NCI-H2107 (cell line): Measurements from ENCODE around the gene GUCY1A1.

Experiments
- DNase-seq: peaks from one replicate; lab custom pipeline; 2025; lab: John Stamatoyannopoulos, UW

Gene GUCY1A1

GRCh38 chr4:155659176-155659575, 7.5 kb upstream of the GUCY1A1 start:
- no peak for DNase-seq

DNA sequence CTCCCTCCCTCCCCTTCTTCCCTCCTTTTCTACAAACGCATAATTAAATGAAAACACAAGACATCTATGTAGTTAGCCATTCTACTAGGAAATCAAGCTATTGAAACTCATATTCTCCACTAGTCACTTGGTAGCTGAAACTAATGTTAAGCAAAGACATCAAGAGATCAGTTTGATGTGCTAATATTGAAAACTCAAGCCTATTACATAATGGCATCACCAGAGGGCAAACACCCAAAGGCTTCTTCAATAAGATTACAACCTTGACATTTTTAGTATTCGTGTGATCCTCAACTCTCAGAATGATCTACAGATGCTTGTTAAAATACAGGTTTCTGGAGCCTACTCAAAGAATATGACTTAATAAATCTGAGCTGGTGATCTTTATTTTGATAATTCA, 6.2 kb upstream of the GUCY1A1 start:
- no peak for DNase-seq

DNA sequence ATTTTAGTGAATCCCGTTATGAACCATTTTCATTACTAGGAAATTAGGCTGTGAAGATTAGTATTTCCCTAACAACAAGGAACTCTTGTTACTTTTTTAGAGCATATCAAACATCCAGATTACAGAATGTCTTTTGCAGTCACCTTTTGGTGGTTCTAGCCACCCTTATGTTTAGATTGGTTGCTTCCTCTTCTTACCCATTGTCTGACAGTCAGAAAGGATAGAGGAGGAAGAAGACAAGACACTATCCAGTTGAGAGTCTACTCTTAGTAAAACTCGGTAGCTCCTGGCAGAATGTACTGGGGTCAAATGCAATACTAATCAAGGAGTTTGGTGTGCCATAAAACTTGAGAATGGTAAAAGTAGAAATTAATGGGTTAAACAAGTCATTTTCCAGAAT, 1.6 kb upstream of the GUCY1A1 start:
- DNase-seq: no peak

DNA sequence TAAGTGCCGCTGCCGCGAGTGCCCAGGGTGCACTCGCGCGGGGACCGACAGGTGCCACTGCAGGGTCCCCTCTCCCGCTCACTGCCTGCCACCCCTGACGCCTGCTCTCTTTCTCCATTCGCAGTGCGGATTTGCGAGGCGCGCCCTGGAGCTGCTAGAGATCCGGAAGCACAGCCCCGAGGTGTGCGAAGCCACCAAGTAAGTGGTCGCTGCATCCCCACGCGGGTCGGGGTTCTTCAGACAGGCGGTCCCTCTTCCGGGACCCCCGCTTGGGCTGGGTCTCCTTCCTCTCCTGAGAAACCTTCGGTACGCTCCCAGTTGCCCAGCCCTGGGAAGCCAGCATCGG, 547 bp downstream of the GUCY1A1 start:
- DNase-seq: no peak

DNA sequence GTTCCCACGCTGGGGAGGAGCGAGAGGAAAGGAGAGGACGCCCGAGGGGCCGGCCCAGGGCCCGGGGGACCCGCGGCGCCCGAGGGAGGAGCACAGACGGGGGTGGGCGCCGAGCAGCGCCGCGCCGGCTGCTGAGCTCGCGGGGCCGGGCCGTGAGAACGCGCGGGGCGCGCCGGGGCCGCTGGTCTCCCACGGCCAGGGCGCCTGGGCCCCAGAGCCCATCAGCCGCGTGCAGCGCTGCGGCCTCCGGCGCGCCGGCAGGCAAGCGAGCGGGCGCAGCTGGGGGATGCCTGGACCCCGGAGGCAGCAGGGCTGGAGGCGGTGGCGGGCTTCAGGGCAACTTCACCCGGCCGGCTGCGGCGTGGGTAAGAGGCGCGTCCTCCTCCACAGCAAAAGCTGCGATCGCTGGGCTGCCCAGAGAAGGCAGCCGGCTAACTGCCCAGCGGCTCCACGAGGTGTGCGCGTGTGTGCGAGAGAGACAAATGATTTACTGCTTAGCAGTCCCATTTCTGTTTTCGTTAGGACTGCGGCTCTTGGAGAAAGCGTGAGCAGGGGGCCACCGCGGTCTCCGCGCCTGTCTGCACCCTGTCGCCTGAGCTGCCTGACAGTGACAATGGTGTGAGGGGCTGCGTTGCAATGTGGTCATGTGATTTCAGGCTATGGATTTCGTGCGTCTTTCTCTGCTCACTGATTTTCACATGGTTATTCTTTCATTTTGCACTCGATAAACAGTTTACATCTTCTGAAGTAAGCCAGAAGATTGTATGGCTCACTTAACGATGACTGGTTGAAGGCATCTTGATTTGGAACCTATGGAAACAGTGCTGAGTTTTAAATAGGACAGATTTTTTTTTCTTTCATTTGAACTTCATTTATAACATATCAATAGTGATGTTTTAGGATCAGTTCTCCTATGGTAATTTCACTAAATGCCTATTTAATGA, 1.2 kb downstream of the GUCY1A1 start:
- DNase-seq: no peak

GRCh38 chr4:155668707-155669220, 2.1 kb downstream of the GUCY1A1 start:
- no peak for DNase-seq

GRCh38 chr4:155672342-155672741, 5.7 kb downstream of the GUCY1A1 start:
- no peak for DNase-seq

DNA sequence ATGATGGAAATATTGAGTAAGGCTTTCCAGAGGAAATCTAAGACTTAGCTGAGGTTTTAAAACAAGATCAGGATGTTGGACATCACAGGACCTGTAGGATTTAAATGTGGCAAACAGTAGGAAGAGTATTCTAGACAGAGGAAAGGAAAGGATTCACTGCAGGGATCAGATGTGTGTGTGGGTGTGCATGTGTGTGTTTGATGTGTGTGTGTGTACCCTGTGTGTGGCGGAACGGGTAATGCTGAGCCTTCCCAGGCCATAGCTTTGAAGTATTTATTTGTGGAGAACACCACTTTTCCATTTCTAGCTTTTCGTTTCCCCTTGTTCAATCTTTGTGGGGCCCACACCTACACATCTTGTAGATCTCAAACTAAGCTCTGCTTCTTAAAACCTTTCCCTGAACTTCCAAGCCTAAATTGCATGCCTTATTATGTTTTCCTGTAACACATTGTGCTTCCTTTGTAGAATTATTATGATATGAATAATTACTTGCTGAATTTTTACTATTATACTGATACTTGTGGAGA, 6.9 kb downstream of the GUCY1A1 start:
- DNase-seq: no peak

GRCh38 chr4:155674669-155675071, 8.0 kb downstream of the GUCY1A1 start:
- no peak for DNase-seq

GRCh38 chr4:155675709-155676429, 9.2 kb downstream of the GUCY1A1 start:
- no peak for DNase-seq

DNA sequence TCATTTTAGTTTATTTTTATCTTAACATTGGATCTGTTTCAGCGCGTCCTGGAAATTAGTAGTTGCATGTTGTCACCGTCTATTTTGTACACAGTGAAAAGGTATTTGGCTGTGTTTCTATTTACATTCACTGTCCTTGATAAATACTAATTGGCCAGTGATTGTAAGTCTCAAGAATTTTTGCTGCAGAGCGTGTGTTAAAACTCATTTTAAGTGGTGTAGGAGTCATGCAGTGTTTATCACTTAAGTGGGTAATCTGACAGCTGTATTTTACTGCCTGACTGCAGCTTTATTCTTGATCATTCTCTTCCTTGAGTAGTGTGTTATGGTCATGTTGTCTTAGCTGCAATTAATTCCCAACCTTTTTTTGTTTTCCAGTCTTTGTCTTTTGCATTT, 9.8 kb downstream of the GUCY1A1 start:
- DNase-seq: no peak

DNA sequence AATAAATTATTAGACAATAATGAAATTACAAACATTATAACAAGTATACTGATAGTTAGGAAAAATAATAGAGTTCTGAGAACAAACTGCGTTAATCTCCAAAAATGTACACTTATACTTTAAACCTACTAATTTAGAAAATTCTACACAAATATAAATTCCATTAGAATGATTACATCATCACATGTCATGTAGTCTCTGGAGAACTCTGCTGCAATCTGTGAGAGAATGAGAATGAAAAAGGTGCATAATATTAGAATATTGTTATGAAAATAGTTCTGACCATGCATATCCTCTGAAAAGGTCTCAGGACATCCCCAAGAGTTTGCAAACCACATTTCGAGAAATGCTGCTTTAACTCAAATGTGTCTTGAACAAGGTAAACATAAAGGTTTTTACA, 11.4 kb downstream of the GUCY1A1 start:
- no peak for DNase-seq

- DNase-seq: no peak
These were observed 12.7 kb downstream of the GUCY1A1 start for GRCh38 chr4:155679343-155679742.

GRCh38 chr4:155681886-155682285, 15.2 kb downstream of the GUCY1A1 start:
- no peak for DNase-seq

DNA sequence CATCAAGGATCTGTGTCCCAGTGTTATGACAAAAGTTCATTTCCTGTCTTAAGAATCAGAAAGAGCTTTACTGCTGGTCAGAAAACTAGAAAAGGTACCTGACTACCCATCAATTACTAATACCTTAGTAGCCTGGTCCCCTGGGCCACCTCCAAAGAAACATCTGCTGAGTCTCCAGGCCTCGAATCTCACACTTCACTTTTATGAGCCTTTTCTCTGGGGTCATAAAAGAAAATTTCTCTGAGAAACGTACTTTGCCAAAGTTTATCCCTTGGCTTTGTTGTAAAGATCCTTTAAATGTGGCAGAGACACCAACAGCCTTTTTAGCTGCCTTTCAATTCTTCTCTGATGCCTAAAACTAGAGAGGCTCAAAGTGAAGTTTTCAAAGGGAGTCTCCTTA, 17.8 kb downstream of the GUCY1A1 start:
- no peak for DNase-seq

DNA sequence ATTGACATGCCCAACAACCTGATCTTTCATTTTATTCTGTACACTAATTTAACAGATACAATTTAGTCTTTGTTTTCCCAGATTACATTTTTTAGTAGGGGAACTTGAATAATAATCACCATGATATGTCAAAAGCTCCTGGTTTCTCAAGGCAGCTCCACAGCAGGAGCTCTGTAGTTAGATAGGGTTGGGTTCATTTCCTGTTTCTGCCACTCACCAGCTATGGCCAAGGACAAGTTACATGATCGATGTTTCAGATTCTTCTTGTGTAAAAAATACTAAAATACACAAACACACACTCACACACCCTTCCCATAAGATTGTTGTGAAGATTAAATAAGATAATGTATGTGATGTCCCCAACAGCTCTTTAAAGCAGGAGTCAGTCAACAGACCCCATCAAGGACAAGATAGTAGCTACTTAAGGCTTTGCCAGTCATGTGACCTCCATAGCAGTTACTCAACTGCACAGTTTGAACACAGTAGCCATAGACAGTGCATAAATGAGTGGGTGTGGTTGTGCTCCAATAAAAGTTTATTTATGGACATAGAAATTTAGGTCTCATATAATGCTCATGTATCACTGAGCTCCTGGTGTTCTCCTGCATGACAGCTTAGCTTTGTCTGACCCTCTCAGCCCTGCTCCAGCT, 18.4 kb downstream of the GUCY1A1 start:
- no peak for DNase-seq

- DNase-seq: no peak
These were observed 20.8 kb downstream of the GUCY1A1 start for GRCh38 chr4:155687380-155687982.

DNA sequence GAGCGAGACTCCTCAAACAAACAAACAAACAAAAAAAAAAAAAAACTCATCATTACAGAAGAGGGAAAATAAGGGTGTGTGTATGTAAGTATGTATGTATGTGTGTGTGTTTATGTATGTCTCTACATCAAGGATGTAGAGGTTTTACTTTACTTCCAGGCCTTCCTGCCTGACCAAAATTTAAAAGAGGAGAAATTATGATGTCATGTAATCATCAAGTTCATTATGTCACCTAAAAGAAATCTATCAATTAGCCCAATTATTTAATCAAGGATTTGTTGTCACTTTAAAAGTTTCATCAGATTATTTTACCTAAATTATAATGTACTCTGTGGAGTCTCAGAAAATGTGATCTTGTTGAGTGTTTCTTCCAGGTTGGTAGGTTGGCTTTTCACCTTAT, 21.6 kb downstream of the GUCY1A1 start:
- no peak for DNase-seq

- DNase-seq: no peak
These were observed 22.2 kb downstream of the GUCY1A1 start for GRCh38 chr4:155688860-155689259.

DNA sequence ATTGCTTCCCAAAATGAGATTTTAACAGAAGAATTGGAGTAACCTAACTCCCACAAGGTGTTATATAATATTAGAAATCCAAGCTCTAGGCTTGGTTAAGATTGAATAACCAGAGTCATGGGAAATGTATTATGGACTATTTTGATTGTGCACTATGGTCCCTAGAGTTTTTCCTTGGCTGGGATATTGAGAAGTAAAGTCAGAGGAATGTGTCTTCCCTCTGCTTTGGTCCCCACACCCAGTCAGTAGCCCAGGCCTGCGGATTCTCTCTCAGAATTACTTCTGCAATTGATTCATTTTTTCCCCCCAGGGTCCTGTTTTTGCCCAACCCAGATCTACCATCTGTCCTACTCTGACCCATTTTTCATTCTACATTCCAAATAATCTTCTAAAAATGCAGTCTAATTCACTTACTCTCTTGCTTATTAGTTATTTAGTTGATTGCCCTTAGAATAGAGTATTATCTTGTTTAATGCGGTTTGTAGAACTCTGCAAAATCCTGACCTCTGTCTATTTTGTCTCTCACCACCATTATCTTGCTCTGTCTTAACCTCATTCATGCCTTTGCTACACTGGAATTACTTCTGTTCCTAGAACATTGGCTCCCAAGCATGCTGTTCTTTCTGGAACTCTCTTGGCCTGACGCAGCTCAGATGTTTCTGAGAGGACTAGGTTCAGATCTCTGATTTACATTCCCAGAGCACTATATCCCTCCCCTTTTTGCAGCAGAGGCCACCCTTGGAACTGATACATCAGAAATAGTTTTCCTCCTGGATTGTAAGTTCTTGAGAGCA, 23.6 kb downstream of the GUCY1A1 start:
- DNase-seq: no peak

DNA sequence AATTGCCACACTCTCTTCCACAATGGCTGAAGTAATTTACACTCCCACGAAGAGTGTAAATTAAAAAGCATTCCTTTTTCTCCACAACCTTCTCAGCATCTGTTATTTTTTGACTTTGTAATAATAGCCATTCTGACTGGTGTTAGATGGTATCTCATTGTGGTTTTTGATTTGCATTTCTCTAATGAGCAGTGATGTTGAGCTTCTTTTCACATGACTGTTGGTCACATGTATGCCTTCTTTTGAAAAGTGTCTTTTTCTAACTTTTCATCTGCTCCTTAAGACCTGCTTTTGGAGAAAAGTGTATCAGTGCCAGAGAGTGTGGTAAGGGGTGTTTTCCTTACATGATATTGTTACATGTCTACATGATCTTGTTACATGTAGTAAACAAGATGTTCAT, 25.7 kb downstream of the GUCY1A1 start:
- no peak for DNase-seq
